AG04450 (cell line): ENCODE measurements around the gene NEU3. TPM values are rescaled to one million over a fixed set of nuclear protein-coding genes. Genes with fewer than 3 reads are reported as not detected.

Experiments used
- CTCF ChIA-PET: fragments of 300-600, 350-600 bp; formaldehyde crosslinking; extraction: SDS; loops from one replicate; lab custom pipeline; 2022; ENCODE audit warnings: antibody characterized with exemption, inconsistent platforms; lab: Charles Lee
- POLR2A ChIA-PET: fragments of 350-600 bp; formaldehyde crosslinking; extraction: SDS; loops from one replicate; lab custom pipeline; 2021; ENCODE audit warnings: antibody characterized with exemption, inconsistent platforms; lab: Yijun Ruan, JAX
- DNase-seq: peaks from one replicate; pipeline ENCODE4 v3.0.0-alpha.2; 2011; ENCODE audit warnings: low read depth, low spot score
- H3K27ac ChIP-seq: one replicate; pipeline ENCODE4 v1.5.1; 2012; ENCODE audit warnings: low read depth, low read length, control low read depth
- H3K27me3 ChIP-seq: one replicate; pipeline ENCODE4 v1.6.0; 2012; ENCODE audit warnings: low read length; ENCODE audit not compliant: control insufficient read depth, insufficient read depth
- H3K4me3 ChIP-seq: 2 replicates; pipeline ENCODE4 v1.5.1; 2011; ENCODE audit warnings: mild to moderate bottlenecking, low read depth, low read length, control low read depth
- H3K9me3 ChIP-seq: 2 replicates; pipeline ENCODE4 v1.5.1; 2012; ENCODE audit warnings: low read length; ENCODE audit not compliant: control insufficient read depth, insufficient read depth
- polyA plus RNA-seq: library from polyadenylated mRNA; depleted of rRNA; stranded (reverse); fragments of >200 nt; gene quantifications from 2 replicates; pipeline ENCODE4 v1.2.3, GENCODE V29; 2011
- TF ChIP-seq, protein P1 (sequence below): IDR thresholded peaks from 2 replicates; pipeline ENCODE4 v1.5.1; 2011; ENCODE audit warnings: low read depth, low read length, control low read depth, inconsistent platforms

Gene NEU3
- polyA plus RNA-seq, 1 experiment = 5.6 TPM

DNA sequence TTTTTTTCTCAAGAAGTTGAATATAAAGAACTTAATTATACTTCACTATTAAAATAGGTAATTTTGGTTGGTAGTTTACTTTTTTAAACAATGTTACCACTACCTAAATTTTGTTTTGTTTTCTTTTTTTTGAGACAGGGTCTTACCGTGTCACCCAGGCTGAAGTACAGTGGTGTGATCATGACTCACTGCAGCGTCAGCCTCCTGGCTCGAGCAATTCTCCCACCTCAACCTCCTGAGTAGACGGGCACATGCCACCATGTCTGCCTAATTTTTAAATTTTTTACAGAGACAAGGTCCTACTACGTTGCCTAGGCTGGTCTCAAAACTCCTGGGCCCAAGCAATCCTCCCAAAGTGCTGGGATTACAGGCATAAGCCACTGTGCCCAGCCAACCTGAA lies 22.1 kb upstream of the NEU3 start:
- Histone ChIP-seq H3K4me3 (no peak overlapping the region), H3K9me3 (no peaks in the 10 kb centered on the region), H3K27ac (no peak overlapping the region), H3K27me3 (no peaks in the 10 kb centered on the region)
- TF ChIP-seq, protein P1, sequence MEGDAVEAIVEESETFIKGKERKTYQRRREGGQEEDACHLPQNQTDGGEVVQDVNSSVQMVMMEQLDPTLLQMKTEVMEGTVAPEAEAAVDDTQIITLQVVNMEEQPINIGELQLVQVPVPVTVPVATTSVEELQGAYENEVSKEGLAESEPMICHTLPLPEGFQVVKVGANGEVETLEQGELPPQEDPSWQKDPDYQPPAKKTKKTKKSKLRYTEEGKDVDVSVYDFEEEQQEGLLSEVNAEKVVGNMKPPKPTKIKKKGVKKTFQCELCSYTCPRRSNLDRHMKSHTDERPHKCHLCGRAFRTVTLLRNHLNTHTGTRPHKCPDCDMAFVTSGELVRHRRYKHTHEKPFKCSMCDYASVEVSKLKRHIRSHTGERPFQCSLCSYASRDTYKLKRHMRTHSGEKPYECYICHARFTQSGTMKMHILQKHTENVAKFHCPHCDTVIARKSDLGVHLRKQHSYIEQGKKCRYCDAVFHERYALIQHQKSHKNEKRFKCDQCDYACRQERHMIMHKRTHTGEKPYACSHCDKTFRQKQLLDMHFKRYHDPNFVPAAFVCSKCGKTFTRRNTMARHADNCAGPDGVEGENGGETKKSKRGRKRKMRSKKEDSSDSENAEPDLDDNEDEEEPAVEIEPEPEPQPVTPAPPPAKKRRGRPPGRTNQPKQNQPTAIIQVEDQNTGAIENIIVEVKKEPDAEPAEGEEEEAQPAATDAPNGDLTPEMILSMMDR = no peak
- no peak for DNase-seq
- POLR2A ChIA-PET = no interaction called here
- CTCF ChIA-PET = no interaction called here

DNA sequence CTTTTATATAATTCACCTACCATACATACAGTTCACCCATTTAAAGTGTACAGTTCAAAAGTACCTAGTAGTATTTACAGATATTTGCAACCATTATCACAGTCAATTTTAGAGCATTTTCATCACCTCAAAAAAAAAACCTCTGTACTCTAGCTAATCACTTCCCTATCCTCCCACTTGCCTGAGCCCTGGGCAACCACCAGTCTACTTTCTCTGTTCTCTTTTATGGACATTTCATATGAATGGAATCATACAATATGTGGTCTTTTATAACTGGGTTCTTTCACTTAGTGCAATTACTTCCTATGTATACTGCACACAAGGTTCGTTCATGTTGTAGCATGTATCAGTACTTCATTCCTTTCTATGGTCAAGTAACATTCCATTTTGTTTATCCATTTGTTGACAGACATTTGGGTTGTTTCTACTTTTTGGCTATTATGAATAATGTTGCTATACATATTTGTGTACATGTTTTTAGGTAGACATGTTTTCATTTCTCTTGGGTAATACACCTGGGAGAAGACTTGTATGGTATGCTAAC lies 17.8 kb upstream of the NEU3 start:
- no peaks in the 10 kb centered on the region for H3K27me3 ChIP-seq
- no peak for DNase-seq
- CTCF ChIA-PET = interaction anchor here (1.3 kb wide), 1 partner anchor 234 kb away, joined by 3 read pairs; no protein-coding TSS in a partner anchor
- H3K9me3 ChIP-seq = no peaks in the 10 kb centered on the region
- POLR2A ChIA-PET = no interaction called here
- no peak overlapping the region for H3K4me3 ChIP-seq
- TF ChIP-seq, protein P1 = no peak
- H3K27ac ChIP-seq = no peak overlapping the region

DNA sequence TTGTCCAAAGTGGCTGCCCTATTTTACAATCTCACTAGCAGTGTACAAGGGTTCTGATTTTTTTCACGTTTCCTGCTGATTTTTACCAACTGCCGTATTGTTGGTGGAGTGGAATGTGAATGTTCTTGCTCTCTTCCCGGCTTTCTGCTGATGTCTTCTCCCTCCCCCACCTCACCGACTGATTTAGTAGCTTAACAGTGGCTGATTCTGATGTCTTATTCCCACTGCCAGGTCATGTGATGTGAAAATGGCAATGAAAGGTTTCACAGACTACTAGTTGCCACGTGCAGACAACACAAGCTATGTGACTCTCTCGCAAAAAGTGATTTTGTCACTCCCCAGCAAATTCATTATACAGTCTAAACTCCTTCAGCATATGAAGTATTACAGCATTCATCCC lies 17.3 kb upstream of the NEU3 start:
- no peak for DNase-seq
- Histone ChIP-seq H3K4me3 (no peak overlapping the region), H3K27ac (no peak overlapping the region), H3K27me3 (no peaks in the 10 kb centered on the region), H3K9me3 (no peaks in the 10 kb centered on the region)
- POLR2A ChIA-PET = no interaction called here
- CTCF ChIA-PET = interaction anchor here (1.2 to 1.3 kb wide), 2 partner anchors 51 to 234 kb away, joined by 3 read pairs; no protein-coding TSS in a partner anchor
- TF ChIP-seq, protein P1 = no peak

DNA sequence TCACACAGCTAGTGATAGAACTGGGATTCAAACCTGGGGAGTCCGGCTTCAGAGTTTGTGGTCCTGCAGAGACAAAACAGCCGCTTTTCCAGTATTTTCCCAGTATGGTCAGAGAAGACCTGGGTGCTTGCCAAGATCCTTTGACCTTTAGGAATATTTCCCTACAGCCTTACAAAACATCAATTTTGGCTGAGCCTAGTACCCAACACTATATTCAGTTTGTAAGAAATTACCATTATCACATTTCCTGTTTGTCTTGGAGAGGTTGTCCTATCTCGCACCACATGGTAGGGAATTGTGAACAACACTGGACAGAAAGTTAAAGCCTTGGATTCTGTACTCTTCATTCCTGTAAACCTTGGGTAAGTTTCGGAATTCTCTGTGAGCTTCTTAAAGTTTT lies 10.7 kb upstream of the NEU3 start:
- Histone ChIP-seq H3K27ac (no peak overlapping the region), H3K27me3 (no peaks in the 10 kb centered on the region), H3K4me3 (no peak overlapping the region), H3K9me3 (no peaks in the 10 kb centered on the region)
- no peak for DNase-seq
- CTCF ChIA-PET = interaction anchor here (0.6 to 1.7 kb wide), 2 partner anchors 53 to 276 kb away, joined by 3 to 4 read pairs; no protein-coding TSS in a partner anchor
- TF ChIP-seq, protein P1 = no peak
- POLR2A ChIA-PET = interaction anchor here (0.9 kb wide), 1 partner anchor 10 kb away, joined by 4 read pairs; no protein-coding TSS in a partner anchor

DNA sequence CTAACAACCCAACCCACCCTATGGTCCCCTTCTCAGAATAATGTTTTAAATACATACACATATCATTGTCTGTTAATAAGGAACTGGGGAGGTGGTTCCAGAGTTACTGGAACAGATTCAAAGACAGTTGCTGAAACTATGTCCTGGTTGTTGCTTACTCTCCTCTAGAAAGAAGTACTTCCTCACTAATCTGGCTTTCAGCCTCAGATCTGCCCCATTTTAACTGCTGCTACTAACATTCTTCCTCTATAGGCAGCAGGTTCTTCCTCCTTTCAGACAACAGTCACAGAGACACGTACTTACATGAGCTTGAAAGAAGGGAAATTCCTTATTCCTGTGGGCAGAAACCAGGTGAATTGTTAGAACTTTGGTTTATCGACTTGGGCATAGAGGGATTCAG lies 8.1 kb upstream of the NEU3 start:
- Histone ChIP-seq H3K4me3 (no peak overlapping the region), H3K27me3 (no peaks in the 10 kb centered on the region), H3K27ac (no peak overlapping the region), H3K9me3 (no peaks in the 10 kb centered on the region)
- TF ChIP-seq, protein P1 = no peak
- POLR2A ChIA-PET = no interaction called here
- CTCF ChIA-PET = no interaction called here
- DNase-seq = no peak
